GM20431 (cell line): ENCODE data around the gene TUB.

Source experiments
- in situ Hi-C: fragments of 300-500 bp; cut with MseI, MboI; formaldehyde crosslinking; loops from one replicate; pipeline ENCODE4 v1.15.0; 2020; ENCODE audit warnings: low sequenced_read_pairs; ENCODE audit not compliant: unreplicated experiment

The TUB gene

GRCh38 chr11:8087185-8087584 is 6.2 kb downstream of the TUB start:
- in situ Hi-C loops: no loop called here

GRCh38 chr11:8087756-8088155 is 6.7 kb downstream of the TUB start:
- in situ Hi-C loops: no loop called here

GRCh38 chr11:8089791-8090510 is 8.9 kb downstream of the TUB start:
- in situ Hi-C loops: loop anchor here (10.0 kb wide), 1 partner anchor 65 kb away; no protein-coding TSS in a partner anchor

GRCh38 chr11:8090756-8091155 is 9.7 kb downstream of the TUB start:
- in situ Hi-C loops: loop anchor here (10.0 kb wide), 1 partner anchor 66 kb away; no protein-coding TSS in a partner anchor

- in situ Hi-C loops: loop anchor here (10.0 kb wide), 1 partner anchor 67 kb away; no protein-coding TSS in a partner anchor
Observed at GRCh38 chr11:8091721-8092120, 10.7 kb downstream of the TUB start.

- in situ Hi-C loops: loop anchor here (10.0 kb wide), 1 partner anchor 68 kb away; no protein-coding TSS in a partner anchor
Observed at GRCh38 chr11:8092587-8093424, 11.8 kb downstream of the TUB start.

GRCh38 chr11:8093931-8094575 is 13.0 kb downstream of the TUB start:
- in situ Hi-C loops: loop anchor here (10.0 kb wide), 1 partner anchor 69 kb away; no protein-coding TSS in a partner anchor

- in situ Hi-C loops: loop anchor here (10.0 kb wide), 1 partner anchor 70 kb away; no protein-coding TSS in a partner anchor
Observed at GRCh38 chr11:8094656-8095055, 13.6 kb downstream of the TUB start.

- in situ Hi-C loops: loop anchor here (10.0 kb wide), 1 partner anchor 71 kb away; no protein-coding TSS in a partner anchor
Observed at GRCh38 chr11:8095371-8095770, 14.4 kb downstream of the TUB start.

GRCh38 chr11:8095806-8096522 is 15.0 kb downstream of the TUB start:
- in situ Hi-C loops: loop anchor here (10.0 kb wide), 1 partner anchor 71 kb away; no protein-coding TSS in a partner anchor

- in situ Hi-C loops: loop anchor here (10.0 kb wide), 1 partner anchor 72 kb away; no protein-coding TSS in a partner anchor
Observed at GRCh38 chr11:8096575-8096974, 15.6 kb downstream of the TUB start.

GRCh38 chr11:8097062-8097461 is 16.1 kb downstream of the TUB start:
- in situ Hi-C loops: loop anchor here (10.0 kb wide), 1 partner anchor 72 kb away; no protein-coding TSS in a partner anchor

- in situ Hi-C loops: loop anchor here (10.0 kb wide), 1 partner anchor 73 kb away; no protein-coding TSS in a partner anchor
Observed at GRCh38 chr11:8097468-8097867, 16.5 kb downstream of the TUB start.

GRCh38 chr11:8097926-8098325 is 16.9 kb downstream of the TUB start:
- in situ Hi-C loops: loop anchor here (10.0 kb wide), 1 partner anchor 73 kb away; no protein-coding TSS in a partner anchor

GRCh38 chr11:8098361-8098760 is 17.4 kb downstream of the TUB start:
- in situ Hi-C loops: loop anchor here (10.0 kb wide), 1 partner anchor 74 kb away; no protein-coding TSS in a partner anchor

GRCh38 chr11:8098879-8099278 is 17.9 kb downstream of the TUB start:
- in situ Hi-C loops: loop anchor here (10.0 kb wide), 1 partner anchor 74 kb away; no protein-coding TSS in a partner anchor

- in situ Hi-C loops: loop anchor here (10.0 kb wide), 1 partner anchor 75 kb away; no protein-coding TSS in a partner anchor
Observed at GRCh38 chr11:8099291-8099899, 18.4 kb downstream of the TUB start.

GRCh38 chr11:8100158-8100557 is 19.1 kb downstream of the TUB start:
- in situ Hi-C loops: no loop called here

GRCh38 chr11:8100605-8101004 is 19.6 kb downstream of the TUB start:
- in situ Hi-C loops: no loop called here
